Endothelial cell of hepatic sinusoid (primary cell): ENCODE results near the gene ACAP3.

Source experiments
- in situ Hi-C: cut with HindIII; loops from 2 replicates; pipeline ENCODE4 v1.10.0; 2017; ENCODE audit warnings: low sequenced_read_pairs

ACAP3 gene

DNA sequence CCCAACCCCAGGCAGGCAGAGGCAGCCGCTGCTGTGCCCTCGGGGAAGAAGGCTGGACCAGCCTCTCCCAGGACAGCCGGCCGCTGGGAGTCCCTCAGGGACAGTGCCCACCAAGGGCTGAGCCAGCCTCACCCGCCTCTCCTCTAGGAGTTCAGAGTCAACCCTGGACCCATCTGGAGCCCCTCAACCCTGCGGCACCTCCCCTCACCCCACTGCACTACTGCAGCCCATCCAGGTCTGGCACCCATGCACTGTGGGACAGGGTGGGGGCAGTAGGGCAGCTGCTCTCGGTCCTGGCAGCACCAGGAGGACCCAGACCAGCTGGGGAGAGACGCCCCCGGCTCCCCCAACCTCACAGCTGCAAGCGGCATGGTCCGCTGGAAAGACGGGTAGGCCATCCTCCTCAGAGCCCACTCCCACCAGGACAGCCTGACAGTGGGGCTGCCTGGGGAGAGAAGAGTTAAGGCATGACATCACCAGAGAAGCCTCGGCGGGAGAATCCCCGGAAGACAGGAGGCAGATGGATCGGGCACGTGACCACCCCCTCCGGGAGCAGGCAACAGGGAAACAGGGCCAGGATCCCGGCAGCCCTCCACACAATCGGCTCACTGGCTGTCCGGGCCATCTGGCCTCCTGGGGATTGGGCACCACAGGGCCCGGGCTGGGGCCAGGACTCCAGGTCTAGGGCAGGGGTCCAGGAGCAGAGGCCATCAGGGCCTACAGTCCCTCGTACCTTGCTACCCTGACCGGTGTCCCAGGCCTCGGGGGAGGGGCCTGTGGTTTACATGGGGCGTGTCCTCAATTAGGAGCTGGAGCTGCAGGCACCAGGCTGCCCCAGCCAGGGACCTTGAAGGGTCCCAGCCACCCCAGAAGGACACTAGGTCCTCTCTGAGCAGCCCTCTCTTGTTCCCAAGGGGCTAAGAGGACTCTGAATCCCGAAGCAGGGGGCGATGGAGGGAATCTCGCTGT, 3.1 kb downstream of the ACAP3 start:
- in situ Hi-C loops = no loop called here

DNA sequence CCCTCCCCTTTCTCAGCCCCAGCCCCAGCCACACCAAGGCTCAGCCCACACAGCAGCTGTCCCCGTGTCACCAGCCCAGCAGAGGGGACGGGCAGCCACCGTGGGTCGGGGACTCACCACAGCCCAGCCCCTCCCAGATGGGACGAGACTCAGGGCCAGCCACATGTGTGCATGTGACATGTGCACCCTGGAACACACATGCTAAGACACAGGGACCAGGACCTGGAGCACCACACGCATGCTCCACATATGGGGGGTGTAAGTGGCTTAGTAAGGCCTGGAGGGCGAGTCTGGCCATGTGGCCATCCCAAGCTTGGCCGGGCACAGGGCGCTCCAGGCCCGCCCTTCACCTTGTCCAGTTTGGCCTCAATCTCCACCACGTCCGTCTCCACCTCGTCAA, 4.0 kb downstream of the ACAP3 start:
- in situ Hi-C loops = no loop called here

- in situ Hi-C loops = no loop called here
These were observed 4.7 kb downstream of the ACAP3 start for GRCh38 chr1:1302951-1303509.

DNA sequence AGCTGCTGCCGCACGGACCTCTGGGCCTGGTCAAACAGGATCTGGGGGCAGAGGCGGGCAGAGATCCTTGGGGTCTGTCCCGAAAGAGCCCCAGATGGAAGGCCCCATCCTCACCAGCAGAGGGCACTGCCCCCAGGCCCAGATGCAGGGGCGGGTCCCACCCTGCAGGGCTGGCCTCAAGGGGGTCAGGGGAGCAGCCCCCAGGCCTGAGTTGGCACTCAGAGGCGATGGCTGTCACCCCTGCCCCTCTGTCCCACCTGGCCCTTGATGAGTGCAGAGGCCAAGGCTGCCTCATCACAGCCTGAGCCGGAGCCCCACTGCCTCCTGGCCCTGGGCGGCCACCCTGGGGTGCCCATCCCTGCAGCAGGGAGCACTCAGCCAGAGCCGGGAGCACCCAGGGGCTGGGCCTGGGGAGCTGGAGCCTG, 5.7 kb downstream of the ACAP3 start:
- in situ Hi-C loops = no loop called here

DNA sequence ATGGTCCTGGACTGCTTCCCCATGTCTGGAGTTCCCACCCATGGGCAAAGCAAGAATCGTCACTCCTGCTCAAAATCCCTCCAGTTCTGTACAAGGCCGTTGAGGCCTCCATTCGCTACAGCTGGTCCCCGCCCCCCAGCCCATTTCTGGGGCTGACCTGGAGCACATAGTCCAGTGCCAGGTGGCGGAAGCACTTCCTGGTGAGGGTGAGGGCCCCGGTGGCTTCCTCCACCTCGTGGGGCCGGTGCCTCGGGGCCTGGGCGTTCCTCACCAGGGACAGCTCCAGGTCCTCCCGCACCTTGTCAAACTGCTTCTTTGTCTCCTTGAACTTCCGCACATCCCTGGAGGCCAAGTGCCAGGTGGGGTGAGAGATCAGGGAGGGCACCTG, 7.4 kb downstream of the ACAP3 start:
- in situ Hi-C loops = no loop called here

DNA sequence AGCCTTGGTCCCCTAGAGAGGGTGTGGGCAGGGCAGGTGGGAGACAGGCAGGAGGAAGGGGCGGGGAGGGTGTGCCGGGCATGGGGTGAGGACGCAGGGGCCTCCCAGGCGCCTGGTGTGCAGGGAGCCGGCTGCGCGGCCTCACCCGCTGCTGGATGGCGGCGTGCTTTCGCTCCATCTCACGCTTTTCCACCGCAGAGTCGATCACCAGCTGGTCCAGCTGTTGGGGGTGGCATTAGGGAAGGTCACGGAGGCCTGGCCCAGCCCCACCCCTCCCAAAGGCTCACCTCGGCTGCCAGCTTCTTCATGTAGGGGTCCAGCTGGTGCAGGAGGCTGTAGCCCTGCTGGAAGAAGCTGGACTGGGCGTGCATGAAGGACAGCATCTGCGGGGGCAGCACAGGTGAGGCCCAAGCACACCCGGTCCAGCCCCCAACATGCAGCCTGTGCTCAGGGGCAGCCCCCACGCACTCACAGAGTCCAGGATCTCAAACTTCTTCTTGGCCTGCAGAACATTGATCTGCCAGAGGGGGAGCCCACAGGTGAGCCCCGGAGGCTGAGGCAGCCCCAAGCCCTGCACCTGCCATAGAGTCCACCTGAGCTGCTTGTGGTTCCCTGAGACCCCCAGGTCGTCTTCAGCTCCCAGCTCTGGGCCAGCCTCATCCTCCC, 7.9 kb downstream of the ACAP3 start:
- in situ Hi-C loops = no loop called here

DNA sequence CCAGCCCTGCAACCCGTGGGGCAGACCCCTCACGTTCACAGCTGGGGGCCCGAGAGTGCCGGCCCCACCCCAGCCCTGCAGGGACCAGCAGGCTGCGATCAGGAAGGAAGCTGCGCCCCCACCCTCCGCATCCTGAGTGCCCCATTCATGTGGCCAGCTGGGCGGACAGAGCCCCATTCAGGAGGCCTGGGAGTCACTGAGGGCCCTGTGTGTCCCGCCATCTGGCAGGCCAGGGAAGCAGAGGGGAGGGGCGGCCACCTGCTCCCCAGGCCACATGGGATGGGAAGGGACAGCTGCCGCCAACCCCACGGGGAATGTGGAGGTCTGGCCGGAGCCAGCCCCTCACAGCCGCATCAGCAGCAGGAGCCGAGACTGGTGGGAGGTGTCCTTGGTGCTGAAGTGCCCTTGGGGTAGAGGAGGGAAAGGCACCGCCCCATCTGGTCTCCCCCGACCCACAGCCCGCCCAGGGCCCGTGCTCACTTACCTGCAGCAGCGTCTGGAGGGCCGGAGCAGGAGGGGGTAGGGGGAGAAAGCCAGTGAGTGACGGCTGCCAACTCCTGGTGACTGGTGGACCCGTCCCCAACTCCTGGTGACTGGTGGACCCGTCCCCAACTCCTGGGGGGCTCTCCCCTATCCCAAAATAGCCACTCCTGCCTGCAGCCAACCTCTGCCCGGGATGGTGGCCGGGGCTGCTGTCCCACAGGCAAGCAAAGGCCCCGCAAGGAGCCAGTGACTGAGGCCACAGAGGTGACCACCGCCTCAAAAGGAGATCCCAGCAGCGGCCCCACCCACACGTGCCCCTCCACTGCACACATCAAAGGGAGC, 8.7 kb downstream of the ACAP3 start:
- in situ Hi-C loops = no loop called here

- in situ Hi-C loops = no loop called here
These were observed 9.8 kb downstream of the ACAP3 start for GRCh38 chr1:1297802-1298424.

GRCh38 chr1:1296070-1297061, 11.4 kb downstream of the ACAP3 start:
- in situ Hi-C loops = no loop called here

- in situ Hi-C loops = no loop called here
These were observed 12.4 kb downstream of the ACAP3 start for GRCh38 chr1:1295154-1295923.

GRCh38 chr1:1294250-1294890, 13.4 kb downstream of the ACAP3 start:
- in situ Hi-C loops = no loop called here

GRCh38 chr1:1293263-1294249, 14.2 kb downstream of the ACAP3 start:
- in situ Hi-C loops = no loop called here

DNA sequence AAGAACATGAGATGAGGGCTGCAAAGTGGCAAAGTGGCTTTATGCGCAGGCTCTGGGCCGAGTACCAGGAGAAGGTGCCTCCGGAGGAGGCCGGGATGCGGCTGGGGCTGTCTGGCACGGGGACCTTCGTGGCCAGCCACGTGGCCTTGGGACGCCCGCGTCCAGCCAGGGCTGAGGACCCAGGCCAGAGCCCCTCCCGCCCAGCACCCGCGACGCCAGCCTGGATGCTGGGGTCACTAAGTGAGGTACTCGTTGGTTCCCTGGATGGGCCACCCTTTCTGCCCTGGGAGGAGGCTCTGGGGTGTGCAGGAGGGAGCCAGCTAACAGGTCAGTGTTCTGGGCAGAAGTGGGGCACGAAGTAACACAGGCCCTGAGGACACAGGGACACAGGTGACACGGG, 14.9 kb downstream of the ACAP3 start:
- in situ Hi-C loops = no loop called here

GRCh38 chr1:1292442-1292779, 15.3 kb downstream of the ACAP3 start:
- in situ Hi-C loops = no loop called here

- in situ Hi-C loops = no loop called here
These were observed 15.9 kb downstream of the ACAP3 start for GRCh38 chr1:1291548-1292441.

DNA sequence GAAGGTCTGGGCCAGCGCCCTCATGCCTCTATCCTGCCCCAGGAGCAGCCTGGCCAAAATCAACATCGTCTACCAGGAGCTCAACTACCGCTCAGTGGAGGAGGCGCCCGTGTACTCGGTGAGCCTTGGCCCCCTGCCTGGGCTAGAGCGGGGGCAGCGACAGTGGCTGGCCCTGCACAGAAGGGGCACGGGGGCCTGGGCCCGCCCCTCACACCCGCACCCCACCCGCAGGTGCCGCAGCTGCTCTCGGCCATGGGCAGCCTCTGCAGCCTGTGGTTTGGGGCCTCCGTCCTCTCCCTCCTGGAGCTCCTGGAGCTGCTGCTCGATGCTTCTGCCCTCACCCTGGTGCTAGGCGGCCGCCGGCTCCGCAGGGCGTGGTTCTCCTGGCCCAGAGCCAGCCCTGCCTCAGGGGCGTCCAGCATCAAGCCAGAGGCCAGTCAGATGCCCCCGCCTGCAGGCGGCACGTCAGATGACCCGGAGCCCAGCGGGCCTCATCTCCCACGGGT, 16.7 kb downstream of the ACAP3 start:
- in situ Hi-C loops = no loop called here
